ENCODE results near the gene TRAF3IP1.

GRCh38 chr2:238320246-238320647 lies at the start of gene TRAF3IP1:
- TF ChIP-seq EP300 (conservative IDR thresholded peaks at IDR 0.05; ENCODE audit: poor library complexity, severe bottlenecking) (peak; percentile 51), POLR2AphosphoS5 (IDR thresholded peaks at IDR 0.05) (peak; percentile 68), RAD21 (conservative IDR thresholded peaks at IDR 0.05) (peak; percentile 22), TAF1 (IDR thresholded peaks at IDR 0.05; ENCODE audit: low read depth) (no peak), EZH2 (IDR thresholded peaks at IDR 0.05; ENCODE audit: borderline replicate concordance, insufficient read depth, low read length, poor library complexity, severe bottlenecking) (no peak), SMC3 (conservative IDR thresholded peaks at IDR 0.05; ENCODE audit: poor library complexity) (peak; percentile 22), MXI1 (conservative IDR thresholded peaks at IDR 0.05; ENCODE audit: poor library complexity, severe bottlenecking) (peak; percentile 94)
- TF ChIP-seq, protein P1, sequence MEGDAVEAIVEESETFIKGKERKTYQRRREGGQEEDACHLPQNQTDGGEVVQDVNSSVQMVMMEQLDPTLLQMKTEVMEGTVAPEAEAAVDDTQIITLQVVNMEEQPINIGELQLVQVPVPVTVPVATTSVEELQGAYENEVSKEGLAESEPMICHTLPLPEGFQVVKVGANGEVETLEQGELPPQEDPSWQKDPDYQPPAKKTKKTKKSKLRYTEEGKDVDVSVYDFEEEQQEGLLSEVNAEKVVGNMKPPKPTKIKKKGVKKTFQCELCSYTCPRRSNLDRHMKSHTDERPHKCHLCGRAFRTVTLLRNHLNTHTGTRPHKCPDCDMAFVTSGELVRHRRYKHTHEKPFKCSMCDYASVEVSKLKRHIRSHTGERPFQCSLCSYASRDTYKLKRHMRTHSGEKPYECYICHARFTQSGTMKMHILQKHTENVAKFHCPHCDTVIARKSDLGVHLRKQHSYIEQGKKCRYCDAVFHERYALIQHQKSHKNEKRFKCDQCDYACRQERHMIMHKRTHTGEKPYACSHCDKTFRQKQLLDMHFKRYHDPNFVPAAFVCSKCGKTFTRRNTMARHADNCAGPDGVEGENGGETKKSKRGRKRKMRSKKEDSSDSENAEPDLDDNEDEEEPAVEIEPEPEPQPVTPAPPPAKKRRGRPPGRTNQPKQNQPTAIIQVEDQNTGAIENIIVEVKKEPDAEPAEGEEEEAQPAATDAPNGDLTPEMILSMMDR (IDR thresholded peaks at IDR 0.05; ENCODE audit: poor library complexity, severe bottlenecking) = peak; percentile 19
- TF ChIP-seq, protein P2, sequence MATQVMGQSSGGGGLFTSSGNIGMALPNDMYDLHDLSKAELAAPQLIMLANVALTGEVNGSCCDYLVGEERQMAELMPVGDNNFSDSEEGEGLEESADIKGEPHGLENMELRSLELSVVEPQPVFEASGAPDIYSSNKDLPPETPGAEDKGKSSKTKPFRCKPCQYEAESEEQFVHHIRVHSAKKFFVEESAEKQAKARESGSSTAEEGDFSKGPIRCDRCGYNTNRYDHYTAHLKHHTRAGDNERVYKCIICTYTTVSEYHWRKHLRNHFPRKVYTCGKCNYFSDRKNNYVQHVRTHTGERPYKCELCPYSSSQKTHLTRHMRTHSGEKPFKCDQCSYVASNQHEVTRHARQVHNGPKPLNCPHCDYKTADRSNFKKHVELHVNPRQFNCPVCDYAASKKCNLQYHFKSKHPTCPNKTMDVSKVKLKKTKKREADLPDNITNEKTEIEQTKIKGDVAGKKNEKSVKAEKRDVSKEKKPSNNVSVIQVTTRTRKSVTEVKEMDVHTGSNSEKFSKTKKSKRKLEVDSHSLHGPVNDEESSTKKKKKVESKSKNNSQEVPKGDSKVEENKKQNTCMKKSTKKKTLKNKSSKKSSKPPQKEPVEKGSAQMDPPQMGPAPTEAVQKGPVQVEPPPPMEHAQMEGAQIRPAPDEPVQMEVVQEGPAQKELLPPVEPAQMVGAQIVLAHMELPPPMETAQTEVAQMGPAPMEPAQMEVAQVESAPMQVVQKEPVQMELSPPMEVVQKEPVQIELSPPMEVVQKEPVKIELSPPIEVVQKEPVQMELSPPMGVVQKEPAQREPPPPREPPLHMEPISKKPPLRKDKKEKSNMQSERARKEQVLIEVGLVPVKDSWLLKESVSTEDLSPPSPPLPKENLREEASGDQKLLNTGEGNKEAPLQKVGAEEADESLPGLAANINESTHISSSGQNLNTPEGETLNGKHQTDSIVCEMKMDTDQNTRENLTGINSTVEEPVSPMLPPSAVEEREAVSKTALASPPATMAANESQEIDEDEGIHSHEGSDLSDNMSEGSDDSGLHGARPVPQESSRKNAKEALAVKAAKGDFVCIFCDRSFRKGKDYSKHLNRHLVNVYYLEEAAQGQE (IDR thresholded peaks at IDR 0.05; ENCODE audit: borderline replicate concordance) = no peak

Measured in neural cell (in vitro differentiated cells).